Natural killer cell (primary cell): ENCODE measurements around the gene NREP. TPM values are rescaled to one million over a fixed set of nuclear protein-coding genes. Genes with fewer than 3 reads are reported as not detected.

ENCODE experiments used
- ATAC-seq, 3 donors: fragments of 150-1000 bp in 2 of 3; fragments of 200-7000 bp in 1 of 3; cut with Tn5 transposase; 1 replicate in 1 of 3; 2 replicates in 2 of 3; pipeline ENCODE4 v1.10.0; 2021; ENCODE audit warnings: mild to moderate bottlenecking in 2 of 3, moderate library complexity in 2 of 3
- DNase-seq, 2 donors: peaks; one replicate each; pipeline versions ENCODE4 v3.0.0 to v3.0.0-alpha.2; 2013 to 2021; ENCODE audit warnings: mixed read lengths in 1 of 2
- H3K27ac ChIP-seq: one replicate; pipeline ENCODE4 v1.5.1; 2013; ENCODE audit warnings: mild to moderate bottlenecking, low read length
- H3K27me3 ChIP-seq: one replicate; pipeline ENCODE4 v1.6.1; 2013; ENCODE audit warnings: low read length; ENCODE audit not compliant: control insufficient read depth, insufficient read depth
- H3K36me3 ChIP-seq: one replicate; pipeline ENCODE4 v1.6.1; 2013; ENCODE audit warnings: low read length; ENCODE audit not compliant: control insufficient read depth, insufficient read depth
- H3K4me1 ChIP-seq: one replicate; pipeline ENCODE4 v1.6.1; 2013; ENCODE audit warnings: low read length; ENCODE audit not compliant: control insufficient read depth, insufficient read depth
- H3K4me3 ChIP-seq: one replicate; pipeline ENCODE4 v1.5.1; 2013; ENCODE audit warnings: low read length
- H3K9me3 ChIP-seq: one replicate; pipeline ENCODE4 v1.6.1; 2013; ENCODE audit warnings: low read length; ENCODE audit not compliant: control insufficient read depth, insufficient read depth
- H3K27ac Mint-ChIP-seq, 2 donors: one replicate each; pipeline ENCODE4 v1.8.0; 2022; ENCODE audit warnings: mild to moderate bottlenecking in 2 of 2, mixed read lengths in 2 of 2, moderate library complexity in 1 of 2
- H3K27me3 Mint-ChIP-seq, 2 donors: one replicate each; pipeline ENCODE4 v1.8.0; 2022; ENCODE audit warnings: low read depth in 2 of 2, mixed read lengths in 2 of 2
- H3K36me3 Mint-ChIP-seq: one replicate; pipeline ENCODE4 v1.8.0; 2022; ENCODE audit warnings: mixed read lengths
- H3K4me1 Mint-ChIP-seq, 2 donors: one replicate each; pipeline ENCODE4 v1.8.0; 2022; ENCODE audit warnings: mixed read lengths in 2 of 2
- H3K4me3 Mint-ChIP-seq: one replicate; pipeline ENCODE4 v1.8.0; 2022; ENCODE audit warnings: mild to moderate bottlenecking, moderate library complexity, mixed read lengths
- H3K9me3 Mint-ChIP-seq, 2 donors: one replicate each; pipeline ENCODE4 v1.8.0; 2022; ENCODE audit warnings: mixed read lengths in 2 of 2
- CTCF ChIP-seq: fragments of 200-600 bp; IDR thresholded peaks from one replicate; pipeline ENCODE4 v1.8.0; 2022; ENCODE audit warnings: antibody characterized with exemption
- WGBS: methylation state at CpG from one replicate; pipeline ENCODE4 v1.1.7; 2013; ENCODE audit warnings: missing lambda C conversion rate; ENCODE audit not compliant: insufficient coverage; 5-methylcytosine and 5-hydroxymethylcytosine counted together
- intact Hi-C: fragments of 100-400 bp; cut with micrococcal nuclease; formaldehyde crosslinking; loops from one replicate; pipeline ENCODE4 v1.14.2; 2022
- total RNA-seq, 4 donors: library from RNA; stranded (reverse); fragments of 120-200 nt in 1 of 4; gene quantifications; one replicate each; pipeline versions ENCODE4 v1.2.3 to v1.2.4, GENCODE V29; 2013 to 2022

NREP gene
- total RNA-seq, 3 donors from 2014 or later (not counting 1 experiment from before 2014, with no cell fraction given), result 7.6 to 9.9 (median 8.4) TPM

DNA sequence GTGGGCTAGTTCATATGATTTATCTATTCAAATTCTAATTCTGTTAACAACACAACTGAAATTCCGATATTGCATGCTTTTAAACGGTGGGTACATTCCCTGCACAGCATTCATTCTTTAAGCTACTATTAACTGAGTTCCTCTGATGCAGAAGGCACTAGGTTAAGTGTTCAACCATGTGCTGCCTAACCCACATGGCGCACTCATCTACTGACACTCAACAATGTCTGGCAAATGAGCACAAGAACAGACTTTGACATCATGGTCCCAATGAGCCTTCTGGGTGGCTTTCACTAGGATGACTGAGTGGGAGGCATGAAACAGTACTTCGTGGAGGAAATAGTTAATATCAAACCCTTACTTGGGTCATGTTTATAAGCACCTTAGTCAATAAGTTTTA lies 10.2 kb downstream of the NREP start:
- Mint-ChIP-seq H3K9me3 (no peaks in the 10 kb centered on the region), H3K4me1 (peaks cover 9 to 15% of the 10 kb centered on the region in 2 donors), H3K4me3 (no peak overlapping the region), H3K27ac (no peak overlapping the region), H3K27me3 (peaks cover 0 to 9% of the 10 kb centered on the region in 2 donors), H3K36me3 (no peaks in the 10 kb centered on the region)
- ATAC-seq, result no peak
- H3K4me1 ChIP-seq, result peaks cover 4% of the 10 kb centered on the region
- TF ChIP-seq CTCF, result no peak
- no peak overlapping the region for H3K4me3 ChIP-seq
- no peaks in the 10 kb centered on the region for H3K36me3 ChIP-seq
- H3K27me3 ChIP-seq, result no peaks in the 10 kb centered on the region
- intact Hi-C loops, result no loop called here
- no peak overlapping the region for H3K27ac ChIP-seq
- no peak for DNase-seq
- H3K9me3 ChIP-seq, result no peaks in the 10 kb centered on the region
- WGBS, result 96% methylated on average over 4 of the region's 4 CpGs

GRCh38 chr5:111745075-111745739 lies 11.8 kb downstream of the NREP start:
- 89% methylated on average over 4 of the region's 4 CpGs for WGBS
- H3K27me3 Mint-ChIP-seq, result peaks cover 0 to 9% of the 10 kb centered on the region in 2 donors
- Histone ChIP-seq H3K27me3 (no peaks in the 10 kb centered on the region), H3K36me3 (no peaks in the 10 kb centered on the region), H3K4me1 (peaks cover 8% of the 10 kb centered on the region), H3K9me3 (no peaks in the 10 kb centered on the region), H3K4me3 (no peak overlapping the region), H3K27ac (no peak overlapping the region)
- intact Hi-C loops, result no loop called here
- no peak overlapping the region for H3K4me3 Mint-ChIP-seq
- ATAC-seq (no peak), DNase-seq (no peak)
- no peaks in the 10 kb centered on the region for H3K36me3 Mint-ChIP-seq
- H3K27ac Mint-ChIP-seq, result no peak overlapping the region
- no peak for TF ChIP-seq CTCF
- peaks cover 19 to 26% of the 10 kb centered on the region in 2 donors for H3K4me1 Mint-ChIP-seq
- no peaks in the 10 kb centered on the region for H3K9me3 Mint-ChIP-seq

DNA sequence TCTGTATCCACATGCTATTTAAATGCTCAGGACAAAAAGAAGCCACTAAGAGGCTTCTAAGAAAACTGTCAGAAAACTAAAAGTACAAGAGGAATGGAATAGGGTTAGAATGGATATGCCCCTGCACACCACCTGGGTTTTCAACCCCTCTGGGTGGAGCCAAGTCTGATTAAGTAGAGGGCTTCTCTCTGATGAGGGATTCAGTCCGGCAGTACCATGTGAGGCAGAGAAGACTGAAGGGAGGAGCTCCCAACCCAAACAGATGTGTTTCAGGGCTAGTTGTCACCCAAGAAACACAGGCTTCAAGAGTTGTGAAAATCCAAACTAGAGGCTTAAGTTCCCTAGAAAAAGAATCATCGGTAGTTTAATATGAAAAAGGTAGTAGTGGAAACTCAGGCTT lies 12.5 kb downstream of the NREP start:
- ATAC-seq, result no peak
- no peak for DNase-seq
- Mint-ChIP-seq H3K9me3 (no peaks in the 10 kb centered on the region), H3K27ac (no peak overlapping the region), H3K4me3 (no peak overlapping the region), H3K27me3 (peaks cover 0 to 9% of the 10 kb centered on the region in 2 donors), H3K4me1 (peaks cover 19 to 26% of the 10 kb centered on the region in 2 donors), H3K36me3 (no peaks in the 10 kb centered on the region)
- WGBS, result 97% methylated on average over 2 of the region's 2 CpGs
- no peak overlapping the region for H3K27ac ChIP-seq
- no peaks in the 10 kb centered on the region for H3K36me3 ChIP-seq
- TF ChIP-seq CTCF, result no peak
- intact Hi-C loops, result no loop called here
- peaks cover 8% of the 10 kb centered on the region for H3K4me1 ChIP-seq
- no peaks in the 10 kb centered on the region for H3K9me3 ChIP-seq
- H3K27me3 ChIP-seq, result no peaks in the 10 kb centered on the region
- no peak overlapping the region for H3K4me3 ChIP-seq

DNA sequence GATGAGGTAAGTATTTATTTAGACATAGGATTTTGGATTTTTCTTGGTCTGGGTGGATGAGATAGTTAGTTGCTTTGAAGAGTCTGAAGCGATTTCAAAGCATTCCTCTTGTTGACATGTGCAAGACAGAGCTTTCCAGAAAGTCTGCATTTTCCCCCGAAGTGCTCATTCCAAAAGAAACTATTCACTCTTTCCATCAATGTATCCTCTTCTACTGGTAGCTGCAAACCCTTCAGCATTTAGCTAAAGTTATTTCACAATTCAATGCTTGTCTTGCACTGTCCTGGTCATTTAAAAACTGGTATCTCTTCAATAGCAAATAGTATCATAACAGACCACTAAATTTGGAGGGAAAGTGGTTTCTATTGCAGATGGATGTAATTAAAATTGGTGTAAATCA lies 13.0 kb downstream of the NREP start:
- no peak overlapping the region for H3K4me3 ChIP-seq
- Mint-ChIP-seq H3K36me3 (no peaks in the 10 kb centered on the region), H3K4me1 (peaks cover 19 to 26% of the 10 kb centered on the region in 2 donors), H3K9me3 (no peaks in the 10 kb centered on the region), H3K27ac (no peak overlapping the region), H3K27me3 (peaks cover 0 to 9% of the 10 kb centered on the region in 2 donors), H3K4me3 (no peak overlapping the region)
- DNase-seq (no peak), ATAC-seq (no peak)
- intact Hi-C loops, result no loop called here
- no peaks in the 10 kb centered on the region for H3K36me3 ChIP-seq
- H3K9me3 ChIP-seq, result no peaks in the 10 kb centered on the region
- no peak overlapping the region for H3K27ac ChIP-seq
- no peaks in the 10 kb centered on the region for H3K27me3 ChIP-seq
- peaks cover 8% of the 10 kb centered on the region for H3K4me1 ChIP-seq
- no peak for TF ChIP-seq CTCF
- 86% methylated on average over 2 of the region's 2 CpGs for WGBS
